T follicular helper cell (primary cell): ENCODE data around the gene NECTIN4.
"Not testable (repeated sequence)": the region's sequence is repeated elsewhere in the genome, so short reads cannot be mapped to it uniquely, and the experiment has no call there.

Experiments
- DNase-seq: peaks from one replicate; pipeline ENCODE4 v3.0.0-alpha.2; 2020; ENCODE audit warnings: low read depth

NECTIN4 gene

GRCh38 chr1:161054232-161054631 lies 35.1 kb downstream of the NECTIN4 start:
- DNase-seq: no peak

GRCh38 chr1:161052899-161053298 lies 36.5 kb downstream of the NECTIN4 start:
- DNase-seq: no peak

- no peak for DNase-seq
These were observed 38.1 kb downstream of the NECTIN4 start for GRCh38 chr1:161051219-161051618.

- DNase-seq: no peak
These were observed 40.2 kb downstream of the NECTIN4 start for GRCh38 chr1:161048949-161049722.

GRCh38 chr1:161047436-161048420 lies 41.6 kb downstream of the NECTIN4 start:
- no peak for DNase-seq

- DNase-seq: no peak
These were observed 42.6 kb downstream of the NECTIN4 start for GRCh38 chr1:161046605-161047228.

GRCh38 chr1:161045736-161046604 lies 43.4 kb downstream of the NECTIN4 start, which contains the start of gene USF1:
USF1 (minus strand) TSS chr1:161045977; CDS start chr1:161043275, 2,702 bp downstream.
- peak; percentile 86 for DNase-seq

GRCh38 chr1:161044908-161045735 lies 44.2 kb downstream of the NECTIN4 start:
- DNase-seq: peak; percentile 28

GRCh38 chr1:161044535-161044907 lies 44.8 kb downstream of the NECTIN4 start:
- no peak for DNase-seq

GRCh38 chr1:161039546-161039945 lies 49.8 kb downstream of the NECTIN4 start:
- DNase-seq: no peak

- no peak for DNase-seq
These were observed 50.2 kb downstream of the NECTIN4 start for GRCh38 chr1:161039154-161039545.

- DNase-seq: peak; percentile 80
These were observed 50.7 kb downstream of the NECTIN4 start, which contains the start of gene TSTD1 for GRCh38 chr1:161038523-161039153. TSTD1 (minus strand) TSS chr1:161038964; CDS start chr1:161038889, 75 bp downstream.

- no peak for DNase-seq
These were observed 51.5 kb downstream of the NECTIN4 start for GRCh38 chr1:161037661-161038522.

GRCh38 chr1:161033751-161034150 lies 55.6 kb downstream of the NECTIN4 start:
- no peak for DNase-seq

GRCh38 chr1:161032409-161032808 lies 56.9 kb downstream of the NECTIN4 start:
- no peak for DNase-seq

GRCh38 chr1:161031874-161032273 lies 57.5 kb downstream of the NECTIN4 start:
- no peak for DNase-seq

- not testable (repeated sequence) for DNase-seq
These were observed 59.9 kb downstream of the NECTIN4 start for GRCh38 chr1:161029466-161029865.

GRCh38 chr1:161026954-161027353 lies 62.4 kb downstream of the NECTIN4 start:
- DNase-seq: not testable (repeated sequence)

- DNase-seq: not testable (repeated sequence)
These were observed 66.9 kb downstream of the NECTIN4 start for GRCh38 chr1:161022432-161022831.
